HepG2 (cell line): ENCODE results near the gene CEP83. TPM values are rescaled to one million over a fixed set of nuclear protein-coding genes. Genes with fewer than 3 reads are reported as not detected.
"Not testable (repeated sequence)": the region's sequence is repeated elsewhere in the genome, so short reads cannot be mapped to it uniquely, and the experiment has no call there.

Source experiments
- ATAC-seq: fragments of 200-7000 bp; cut with Tn5 transposase; 3 replicates; pipeline ENCODE4 v1.9.1; 2020; ENCODE audit warnings: mild to moderate bottlenecking, moderate library complexity
- BruUV-seq: library from RNA; stranded (reverse); fragments of 400-500 nt; replicated peaks from 2 replicates; lab custom pipeline; 2021; lab: Mats Ljungman, UMichigan
- CTCF ChIA-PET: fragments of 300-600 bp; formaldehyde crosslinking; extraction: SDS; loops from one replicate; lab custom pipeline; 2021; ENCODE audit warnings: low total read pairs, inconsistent platforms, low intra/inter-chr PET ratio; lab: Yijun Ruan, JAX
- POLR2A ChIA-PET: fragments of 350-600 bp; sonication (Branson Sonifier 250); formaldehyde crosslinking; loops from one replicate; lab custom pipeline; 2020; ENCODE audit warnings: antibody characterized with exemption, inconsistent platforms; lab: Yijun Ruan, JAX
- DNase-seq: peaks from one replicate; pipeline ENCODE4 v3.0.0-alpha.2; 2015; ENCODE audit warnings: low spot score
- FAIRE-seq: peaks from 3 replicates; lab custom pipeline; 2011; peaks lifted over from hg19 to GRCh38; lab: Jason Lieb, UNC
- H2AFZ ChIP-seq: one replicate; pipeline ENCODE4 v1.6.1; 2011; ENCODE audit warnings: low read length, inconsistent platforms
- H3K27ac ChIP-seq: fragments of 300-600 bp; 3 replicates; pipeline ENCODE4 v1.8.0; 2011; ENCODE audit warnings: mixed run types, mild to moderate bottlenecking, mixed read lengths, low read length, inconsistent platforms; ENCODE audit not compliant: insufficient read depth; ENCODE audit errors: extremely low read length
- H3K27me3 ChIP-seq, 2 experiments: fragments of 200-600 bp in 1 of 2; 2 replicates in 1 of 2; 3 replicates in 1 of 2; pipeline versions ENCODE4 v1.6.0 to v1.8.0; 2011; ENCODE audit warnings: low read length in 2 of 2, mild to moderate bottlenecking in 2 of 2, moderate library complexity in 2 of 2, inconsistent platforms in 1 of 2; ENCODE audit not compliant: insufficient read depth in 2 of 2, control insufficient read depth in 1 of 2
- H3K36me3 ChIP-seq, 2 experiments: fragments of 200-600 bp in 1 of 2; replicated peaks in 1 of 2; 2 replicates in 1 of 2; 3 replicates in 1 of 2; pipeline versions ENCODE4 v1.5.1 to v1.8.0; 2011; ENCODE audit warnings: low read length in 2 of 2, inconsistent platforms in 1 of 2; ENCODE audit not compliant: insufficient read depth in 2 of 2, control insufficient read depth in 1 of 2
- H3K4me1 ChIP-seq: 2 replicates; pipeline ENCODE4 v1.5.1; 2012; ENCODE audit warnings: low read length, inconsistent platforms; ENCODE audit not compliant: insufficient read depth
- H3K4me2 ChIP-seq: 2 replicates; pipeline ENCODE4 v1.6.0; 2011; ENCODE audit warnings: low read depth, low read length, inconsistent platforms
- H3K4me3 ChIP-seq, 3 experiments: fragments of 200-600 bp in 1 of 3; sonication (generic), shearing (Covaris generic) in 1 of 3; replicated peaks in 1 of 3; 2 replicates each; pipeline ENCODE4 v1.5.1; 2011 to 2016; ENCODE audit warnings: low read length in 3 of 3, inconsistent platforms in 2 of 3, low read depth in 2 of 3, mild to moderate bottlenecking in 2 of 3, control low read depth in 1 of 3, mixed read lengths in 1 of 3; ENCODE audit not compliant: insufficient read depth in 1 of 3
- H3K79me2 ChIP-seq: one replicate; pipeline ENCODE4 v1.6.1; 2011; ENCODE audit warnings: low read length, inconsistent platforms; ENCODE audit not compliant: insufficient read depth
- H3K9ac ChIP-seq: 2 replicates; pipeline ENCODE4 v1.6.0; 2011; ENCODE audit warnings: mild to moderate bottlenecking, low read depth, low read length, inconsistent platforms; ENCODE audit not compliant: insufficient read depth
- H3K9me3 ChIP-seq: 2 replicates; pipeline ENCODE4 v1.5.1; 2012; ENCODE audit warnings: mild to moderate bottlenecking, low read length
- H4K20me1 ChIP-seq: 2 replicates; pipeline ENCODE4 v1.6.0; 2011; ENCODE audit warnings: inconsistent platforms, mild to moderate bottlenecking, low read length, moderate library complexity; ENCODE audit not compliant: insufficient read depth
- FOXO1 ChIP-seq: sonication (generic); formaldehyde crosslinking; IDR thresholded peaks from 2 replicates; pipeline ENCODE4 v1.4.0; 2020; ENCODE audit warnings: missing genetic modification reagents
- HCFC1 ChIP-seq: fragments of 150-350 bp; IDR thresholded peaks from 2 replicates; pipeline ENCODE4 v1.6.1; 2014; ENCODE audit warnings: low read depth, low read length
- KDM5A ChIP-seq: fragments of 200-600 bp; sonication (generic); IDR thresholded peaks from 2 replicates; pipeline ENCODE4 v1.7.0; 2018; ENCODE audit warnings: antibody characterized with exemption, mild to moderate bottlenecking, low read length, borderline replicate concordance
- KLF16 ChIP-seq, 2 experiments: sonication (generic) in 1 of 2; formaldehyde crosslinking in 1 of 2; IDR thresholded peaks; 2 replicates each; pipeline versions ENCODE4 v1.6.1 to v1.8.0; 2016 to 2023; ENCODE audit warnings: missing genetic modification reagents in 2 of 2, missing compliant biosample characterization in 1 of 2
- MAFK ChIP-seq, 2 experiments: IDR thresholded peaks in 1 of 2; conservative IDR thresholded peaks in 1 of 2; 2 replicates each; pipeline ENCODE4 v1.6.1; 2011; ENCODE audit warnings: improper control_type of control experiment in 2 of 2, low read length in 2 of 2
- MTA3 ChIP-seq: sonication (generic); formaldehyde crosslinking; IDR thresholded peaks from 2 replicates; pipeline ENCODE4 v1.4.0; 2020; ENCODE audit warnings: missing genetic modification reagents
- SP1 ChIP-seq, 2 experiments: fragments of 450-650 bp in 1 of 2; sonication (generic) in 1 of 2; formaldehyde crosslinking in 1 of 2; IDR thresholded peaks; 2 replicates each; pipeline versions ENCODE4 v1.4.0 to v1.6.1; 2016 to 2020; ENCODE audit warnings: missing genetic modification reagents in 1 of 2
- TBL1XR1 ChIP-seq: fragments of 150-350 bp; IDR thresholded peaks from 2 replicates; pipeline ENCODE4 v1.6.1; 2014; ENCODE audit warnings: borderline replicate concordance, low read length; ENCODE audit not compliant: partially characterized antibody
- XBP1 ChIP-seq: sonication (generic); formaldehyde crosslinking; IDR thresholded peaks from 2 replicates; pipeline ENCODE4 v1.5.0; 2020; ENCODE audit warnings: missing genetic modification reagents
- ZMYM4 ChIP-seq: sonication (generic); formaldehyde crosslinking; IDR thresholded peaks from 2 replicates; pipeline ENCODE4 v1.8.1; 2023; ENCODE audit warnings: mild to moderate bottlenecking, missing genetic modification reagents
- ZNF124 ChIP-seq: sonication (generic); formaldehyde crosslinking; IDR thresholded peaks from 2 replicates; pipeline ENCODE4 v1.4.0; 2020; ENCODE audit warnings: missing genetic modification reagents
- ZSCAN31 ChIP-seq: sonication (generic); formaldehyde crosslinking; IDR thresholded peaks from 2 replicates; pipeline ENCODE4 v1.5.0; 2020; ENCODE audit warnings: low read depth, mild to moderate bottlenecking, missing genetic modification reagents
- WGBS: methylation state at CpG from one replicate; pipeline ENCODE4 v1.1.6; 2017; ENCODE audit warnings: low lambda C conversion rate; 5-methylcytosine and 5-hydroxymethylcytosine counted together
- in situ Hi-C: cut with HindIII; loops from 2 replicates; pipeline ENCODE4 v1.10.0; 2017; ENCODE audit warnings: low pct_unique_long_range_greater_than_20kb; ENCODE audit not compliant: extremely low pct_ligation_motif_present
- intact Hi-C: fragments of 100-400 bp; cut with micrococcal nuclease; formaldehyde crosslinking; loops from one replicate; pipeline ENCODE4 v1.10.0; 2022; ENCODE audit not compliant: unreplicated experiment
- polyA plus RNA-seq, 8 experiments: library from polyadenylated mRNA; depleted of rRNA in 3 of 8; stranded (reverse) in 7 of 8; unstranded in 1 of 8; fragments of >200 nt; fragmentation: Illumina TruSeq in 4 of 8; extraction: Trizol in 4 of 8; gene quantifications; 2 replicates each; pipeline versions ENCODE4 v1.2.1 to v1.2.3, GENCODE V29; 2011 to 2016; ENCODE audit warnings: low read depth in 4 of 8, missing spikeins in 1 of 8, mixed read lengths in 1 of 8; ENCODE audit not compliant: insufficient read depth in 1 of 8
- total RNA-seq, 5 experiments: library from RNA; depleted of rRNA; stranded (reverse); fragments of >200 nt; fragmentation: Illumina TruSeq; extraction: Trizol; gene quantifications; 2 replicates each; pipeline ENCODE4 v1.2.3, GENCODE V29; 2016; ENCODE audit warnings: low read depth in 1 of 5
- TF ChIP-seq, protein P1 (sequence below): sonication (generic); formaldehyde crosslinking; conservative IDR thresholded peaks from 2 replicates; pipeline ENCODE4 v1.8.0; 2022; ENCODE audit warnings: missing genetic modification reagents

The CEP83 gene
- total and polyA plus RNA-seq, 2 of the 13 experiments (the other 11 are each of a cell fraction or from before 2014, with no cell fraction given), result 6.2 to 19.2 TPM

DNA sequence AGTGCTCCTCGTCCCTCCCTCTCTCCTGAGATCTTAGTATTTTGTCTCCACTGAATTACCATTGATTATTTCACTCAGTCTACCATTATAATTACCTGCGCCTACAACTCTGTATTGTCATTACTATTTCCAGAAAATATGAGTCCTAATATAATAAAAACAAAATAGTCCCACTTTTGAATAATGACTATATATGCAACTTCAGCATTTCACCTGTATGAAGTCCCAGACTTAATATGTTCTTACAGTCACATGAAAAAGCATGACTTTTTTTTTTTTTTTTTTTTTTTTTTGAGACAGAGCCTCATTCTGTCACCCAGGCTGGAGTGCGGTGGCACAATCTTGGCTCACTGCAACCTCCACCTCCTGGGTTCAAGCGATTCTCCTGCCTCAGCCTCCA lies 63.7 kb downstream of the CEP83 start:
- H2AFZ ChIP-seq, result not testable (repeated sequence)
- peak; percentile 52 to 67; a peak in 3 of 4 replicates for TF ChIP-seq MAFK (conservative IDR thresholded peaks at IDR 0.05 in 1 of 2, IDR thresholded peaks at IDR 0.05 in 1 of 2; ENCODE audit: low read length in 2 of 2)
- TF ChIP-seq, all 625 proteins: peak for 1; not testable (repeated sequence) for 624
- POLR2A ChIA-PET, FAIRE-seq, H3K27ac ChIP-seq, H3K27me3 ChIP-seq, H3K4me3 ChIP-seq, in situ Hi-C loops, H3K79me2 ChIP-seq, intact Hi-C loops, H3K36me3 ChIP-seq, ATAC-seq, CTCF ChIA-PET, BruUV-seq, H3K4me1 ChIP-seq, H3K9ac ChIP-seq, H3K9me3 ChIP-seq, H3K4me2 ChIP-seq, DNase-seq, H4K20me1 ChIP-seq: not testable (repeated sequence)
- 96% methylated on average over 4 of the region's 4 CpGs for WGBS

DNA sequence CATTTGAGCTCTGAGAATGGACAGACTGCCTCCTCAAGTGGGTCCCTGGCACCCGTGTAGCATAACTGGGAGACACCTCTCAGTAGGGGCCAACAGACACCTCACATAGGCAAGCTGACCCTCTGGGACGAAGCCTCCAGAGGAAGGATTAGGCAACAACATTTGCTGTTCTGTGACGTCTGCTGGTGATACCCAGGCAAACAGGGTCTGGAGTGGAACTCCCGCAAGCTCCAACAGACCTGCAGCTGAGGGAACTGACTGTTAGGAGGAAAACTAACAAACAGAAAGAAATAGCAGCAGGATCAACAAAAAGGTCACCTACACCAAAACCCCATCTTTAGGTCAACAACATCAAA lies 69.6 kb downstream of the CEP83 start:
- in situ Hi-C loops, result no loop called here
- CTCF ChIA-PET, result no interaction called here
- H3K4me2 ChIP-seq, result peak overlapping the region; percentile 68
- TF ChIP-seq ZSCAN31 (CRISPR knock-in tag) (no peak), KDM5A (no peak), XBP1 (CRISPR knock-in tag) (no peak), HCFC1 (no peak), ZMYM4 (peak; percentile 7; the same call in 1 of the 2 replicates), SP1 (IDR thresholded peaks at IDR 0.05) (no peak), SP1 (CRISPR knock-in tag; IDR thresholded peaks at IDR 0.05) (no peak), KLF16 (CRISPR knock-in tag; IDR thresholded peaks at IDR 0.05) (no peak), ZNF124 (CRISPR knock-in tag) (no peak), MTA3 (no peak), TBL1XR1 (no peak), FOXO1 (CRISPR knock-in tag) (no peak; the same call in 1 of the 2 replicates)
- TF ChIP-seq, protein P1, sequence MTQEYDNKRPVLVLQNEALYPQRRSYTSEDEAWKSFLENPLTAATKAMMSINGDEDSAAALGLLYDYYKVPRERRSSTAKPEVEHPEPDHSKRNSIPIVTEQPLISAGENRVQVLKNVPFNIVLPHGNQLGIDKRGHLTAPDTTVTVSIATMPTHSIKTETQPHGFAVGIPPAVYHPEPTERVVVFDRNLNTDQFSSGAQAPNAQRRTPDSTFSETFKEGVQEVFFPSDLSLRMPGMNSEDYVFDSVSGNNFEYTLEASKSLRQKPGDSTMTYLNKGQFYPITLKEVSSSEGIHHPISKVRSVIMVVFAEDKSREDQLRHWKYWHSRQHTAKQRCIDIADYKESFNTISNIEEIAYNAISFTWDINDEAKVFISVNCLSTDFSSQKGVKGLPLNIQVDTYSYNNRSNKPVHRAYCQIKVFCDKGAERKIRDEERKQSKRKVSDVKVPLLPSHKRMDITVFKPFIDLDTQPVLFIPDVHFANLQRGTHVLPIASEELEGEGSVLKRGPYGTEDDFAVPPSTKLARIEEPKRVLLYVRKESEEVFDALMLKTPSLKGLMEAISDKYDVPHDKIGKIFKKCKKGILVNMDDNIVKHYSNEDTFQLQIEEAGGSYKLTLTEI (CRISPR knock-in tag), result no peak

More for the DNA sequence above, 69.6 kb downstream of the CEP83 start:
- Histone ChIP-seq H3K36me3 (peaks cover 0 to 1% of the 10 kb centered on the region in 2 experiments; a peak in 1 of 5 replicates), H4K20me1 (no peaks in the 10 kb centered on the region), H3K4me1 (peaks cover 33% of the 10 kb centered on the region), H3K27me3 (no peaks in the 10 kb centered on the region), H3K9ac (no peak overlapping the region; the same call in 1 of the 2 replicates), H3K79me2 (no peaks in the 10 kb centered on the region), H3K4me3 (peak overlapping the region in 2 of 3 experiments; percentile 11 to 50; a peak in 3 of 6 replicates), H3K27ac (peak overlapping the region; percentile 7), H2AFZ (no peak overlapping the region), H3K9me3 (0 out of 2 replicates have a peak, but pooled peaks cover under 1% of the 10 kb centered on the region)
- WGBS, result 14% methylated on average over 4 of the region's 4 CpGs
- DNase-seq (no peak), FAIRE-seq (no peak), ATAC-seq (peak; percentile 90)
- BruUV-seq, result no TSS peak
- intact Hi-C loops, result no loop called here
- POLR2A ChIA-PET, result interaction anchor here (1.0 to 1.9 kb wide), 3 partner anchors 10 to 922 kb away, joined by 4 to 13 read pairs (median 4); no protein-coding TSS in a partner anchor
